ENCODE results near the gene IKZF2.

Gene IKZF2

DNA sequence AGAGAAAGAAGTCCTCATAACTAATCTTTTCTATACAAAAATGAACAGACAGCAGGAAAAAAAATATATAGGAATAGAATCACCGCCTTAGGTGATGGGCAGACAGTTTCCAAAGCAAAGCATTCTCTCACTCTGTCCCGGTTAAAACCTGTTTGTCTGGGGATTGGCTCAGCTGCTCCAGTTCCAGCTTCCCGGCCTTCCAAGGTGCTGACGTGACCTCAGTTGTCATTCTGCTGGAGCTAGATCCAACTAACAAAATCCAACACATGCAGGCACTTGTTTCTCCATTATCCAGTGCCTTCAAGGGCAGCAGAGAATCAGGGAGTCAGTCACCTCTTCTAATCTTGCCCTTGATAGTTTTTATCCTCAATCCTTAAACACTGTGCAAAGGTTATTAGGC is 52.8 kb downstream of the IKZF2 start:
- DNase-seq: no peak

DNA sequence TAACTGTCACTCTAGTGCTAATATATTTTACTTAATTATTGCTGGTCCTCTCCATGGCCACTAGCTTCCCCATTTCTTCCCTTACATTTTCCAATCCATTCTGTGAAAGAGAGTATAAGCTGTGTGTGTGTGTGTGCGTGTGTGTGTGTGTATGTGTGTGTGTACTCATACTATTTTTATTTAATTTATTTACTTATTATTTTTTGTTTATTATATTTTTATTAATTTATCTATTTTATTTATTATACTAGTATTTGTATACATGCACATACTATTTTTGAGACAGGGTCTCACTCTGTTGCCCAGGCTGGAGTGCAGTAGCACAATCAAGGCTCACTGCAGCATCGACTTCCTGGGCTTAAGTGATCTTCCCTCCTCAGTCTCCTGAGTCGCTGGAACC is 59.6 kb downstream of the IKZF2 start:
- DNase-seq: no peak

DNA sequence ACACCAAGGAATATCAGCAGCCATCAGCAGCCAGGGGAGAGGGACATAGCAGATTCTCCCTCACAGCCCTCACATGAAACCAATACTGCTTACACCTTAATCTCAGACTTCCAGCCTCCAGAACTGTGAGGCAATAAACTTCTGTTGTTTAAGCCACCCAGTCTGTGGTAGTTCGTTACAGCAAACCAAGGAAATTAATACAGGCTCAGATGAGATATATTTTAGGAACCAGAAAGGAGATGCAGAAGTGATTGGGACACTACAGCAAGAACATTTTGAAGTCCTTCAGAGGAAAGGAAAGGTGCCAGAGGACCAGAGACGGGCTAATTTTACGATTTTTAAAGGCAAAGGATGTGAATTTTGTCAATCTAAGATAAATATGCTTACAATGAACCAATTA is 60.6 kb downstream of the IKZF2 start:
- no peak for DNase-seq

DNA sequence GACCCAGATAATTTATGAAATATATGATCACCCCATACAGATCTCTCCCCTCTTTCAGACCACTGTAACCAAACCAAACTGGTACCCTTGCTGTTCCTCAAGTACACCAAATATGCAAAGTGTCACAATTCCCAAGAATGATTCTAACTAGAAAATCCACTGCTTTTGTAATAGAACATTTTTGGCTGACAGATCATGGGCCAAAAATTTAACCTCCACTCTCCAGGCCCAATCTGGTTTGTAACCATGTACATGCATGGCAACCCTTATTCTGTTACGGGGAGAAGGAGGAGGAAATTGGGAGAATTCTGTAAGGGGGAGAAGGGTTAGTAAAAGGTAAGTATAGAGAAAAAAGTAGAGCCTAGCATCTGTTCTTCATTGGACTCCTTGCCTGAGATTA is 62.0 kb downstream of the IKZF2 start:
- DNase-seq: no peak

DNA sequence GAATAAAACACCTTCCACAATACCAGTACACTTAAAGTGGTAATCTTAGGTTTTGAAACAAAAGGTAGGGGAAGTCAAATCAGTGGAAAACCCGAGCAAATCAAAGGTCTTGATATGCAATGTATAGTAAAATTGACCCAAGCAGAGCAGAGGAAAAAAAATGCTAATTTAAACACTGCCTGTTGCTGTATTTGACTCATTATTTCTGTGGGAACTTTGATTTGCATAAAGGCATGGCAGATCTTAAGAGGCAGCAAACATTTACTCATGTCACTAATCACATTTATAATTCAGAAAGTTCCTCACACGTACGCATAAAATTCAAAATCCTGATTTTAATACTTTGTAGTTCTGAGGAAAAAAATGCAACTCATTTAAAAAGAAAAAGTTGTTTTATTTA is 64.4 kb downstream of the IKZF2 start:
- no peak for DNase-seq

DNA sequence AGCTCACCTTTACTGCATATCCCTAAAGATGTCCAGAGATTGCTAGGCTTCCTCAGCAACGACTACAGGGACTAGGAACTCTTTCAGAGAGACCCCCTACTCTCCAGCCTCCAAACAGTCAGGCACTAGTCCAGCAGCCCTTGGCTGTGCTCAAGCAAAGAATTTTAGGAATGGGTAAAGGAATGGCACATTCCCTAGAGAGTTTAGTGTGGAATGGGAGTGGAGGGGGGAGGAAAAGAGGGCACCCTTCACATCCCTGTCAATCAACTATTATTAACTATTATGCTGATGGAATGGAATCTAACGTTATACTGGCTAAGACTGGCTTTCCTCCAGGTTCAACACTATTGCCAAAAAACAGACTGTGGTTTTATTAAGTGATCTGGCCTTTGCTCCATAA is 64.8 kb downstream of the IKZF2 start:
- DNase-seq: no peak

DNA sequence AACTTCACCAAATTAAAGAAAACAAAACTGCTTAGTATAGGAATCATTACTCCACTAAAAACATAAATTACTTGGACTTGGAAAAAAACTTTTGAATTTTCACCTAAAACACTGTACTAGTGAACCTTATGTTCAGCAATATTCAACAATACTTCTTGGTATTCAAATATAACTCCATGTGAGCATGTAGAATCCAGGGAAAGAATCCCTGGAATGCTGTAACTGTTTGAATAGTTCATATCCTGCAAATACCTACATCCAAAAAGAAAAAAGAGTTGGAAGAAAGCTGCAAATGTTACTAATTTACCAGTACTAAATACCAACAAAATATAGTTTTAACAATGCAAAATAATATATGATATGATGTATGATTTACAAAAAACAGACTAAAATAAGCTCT is 65.4 kb downstream of the IKZF2 start:
- no peak for DNase-seq

DNA sequence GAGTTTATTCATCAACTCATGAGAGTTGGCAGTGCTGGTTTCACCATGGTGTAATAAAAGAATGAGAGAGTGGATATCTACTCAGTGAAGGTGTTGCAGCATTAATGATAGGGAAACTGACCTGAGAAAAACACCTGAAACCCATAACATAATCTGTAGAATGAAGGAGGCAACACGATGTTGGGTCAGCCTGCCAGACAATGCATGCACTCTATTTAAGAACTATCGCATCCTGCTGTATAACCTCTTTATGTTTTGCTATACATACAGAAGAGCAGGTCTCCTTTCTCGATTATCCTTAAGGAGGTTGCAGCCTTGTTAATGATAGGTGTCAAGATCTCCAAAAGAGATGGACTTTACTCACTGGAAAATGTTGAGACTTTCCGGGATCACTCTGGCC is 65.9 kb downstream of the IKZF2 start:
- no peak for DNase-seq

DNA sequence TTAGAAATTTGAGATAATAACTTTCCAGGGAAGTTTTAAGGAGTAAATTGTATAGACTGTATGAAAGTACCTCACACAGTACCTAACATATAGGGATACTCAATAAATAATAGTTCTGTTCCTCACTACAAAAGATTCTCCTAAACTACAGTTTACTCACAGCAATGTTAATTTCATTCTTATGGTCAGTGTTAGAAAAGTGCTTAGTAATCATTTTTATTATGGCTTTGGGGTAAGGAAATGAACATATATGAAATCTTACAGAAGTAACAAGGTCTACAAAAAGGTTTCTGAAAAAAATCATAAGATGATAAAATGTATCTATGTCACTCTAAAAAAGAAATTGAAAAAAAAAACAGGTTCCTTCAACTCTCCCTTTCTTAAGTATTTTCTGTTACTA is 67.2 kb downstream of the IKZF2 start:
- DNase-seq: no peak

DNA sequence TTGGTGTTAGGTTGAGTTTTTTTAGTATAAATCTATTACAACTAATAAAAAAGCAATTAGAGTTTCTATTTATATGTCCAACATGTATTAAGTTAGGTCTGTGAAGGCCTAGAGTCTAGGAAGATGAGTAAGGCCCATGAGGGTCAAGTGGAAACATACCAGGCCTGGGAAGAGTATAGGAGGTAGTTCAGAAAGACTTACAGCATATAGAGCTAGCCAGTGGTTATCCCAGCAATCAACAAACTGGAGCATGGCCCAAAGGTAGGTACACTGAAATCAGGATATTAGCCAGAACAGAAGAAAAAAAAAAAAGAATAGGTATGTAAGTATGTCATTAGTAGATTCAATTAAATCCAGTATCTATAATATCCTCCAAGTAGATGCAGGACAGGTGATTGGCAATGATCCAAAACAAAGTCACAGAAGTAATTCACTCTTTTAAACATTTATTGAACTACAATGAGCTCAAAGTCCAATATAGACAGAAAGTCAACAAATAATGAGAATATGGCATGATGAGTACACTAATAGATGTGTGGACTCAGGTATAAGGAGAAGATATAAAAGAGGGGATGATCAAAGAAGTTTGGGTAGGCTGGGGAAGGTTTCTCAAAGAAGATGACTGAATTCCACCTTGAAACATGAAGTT is 70.3 kb downstream of the IKZF2 start:
- DNase-seq: no peak

DNA sequence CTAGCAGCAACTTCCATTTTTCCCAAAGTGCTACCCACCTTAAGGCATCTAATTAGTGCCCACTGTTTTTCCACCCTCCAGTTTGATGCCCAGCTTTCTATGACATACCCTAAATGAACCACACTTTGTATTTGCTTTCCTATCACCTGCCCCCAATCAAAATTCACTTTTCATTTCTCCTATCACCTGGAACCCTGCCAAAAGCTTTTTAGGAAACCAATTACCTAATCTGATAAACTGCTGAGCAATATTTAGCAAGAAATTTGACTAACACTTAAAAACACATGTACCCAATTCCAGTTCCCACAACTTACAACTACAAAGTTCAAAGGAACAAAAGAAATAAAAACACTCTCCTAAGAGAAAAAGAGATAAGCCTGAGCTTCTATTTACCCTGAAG is 71.7 kb downstream of the IKZF2 start:
- no peak for DNase-seq

DNA sequence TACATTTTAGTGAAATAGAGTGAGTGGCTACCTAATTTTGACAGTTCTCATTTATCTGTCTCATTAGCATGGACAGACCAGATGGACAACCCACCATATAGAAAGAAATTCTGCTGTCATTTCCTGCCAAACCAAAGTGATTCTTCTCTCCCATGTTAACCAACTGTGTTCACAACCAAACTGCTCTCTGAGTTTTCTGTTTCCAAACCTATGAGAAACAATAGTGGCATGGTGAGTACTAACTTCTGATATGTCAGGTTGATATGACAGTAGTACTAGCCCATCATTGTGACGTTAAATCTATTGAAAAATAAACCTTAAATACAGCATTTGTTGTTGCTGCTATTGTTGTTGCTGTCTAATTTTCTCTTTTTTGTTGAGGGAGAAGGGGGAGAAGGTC is 72.7 kb downstream of the IKZF2 start:
- DNase-seq: no peak

DNA sequence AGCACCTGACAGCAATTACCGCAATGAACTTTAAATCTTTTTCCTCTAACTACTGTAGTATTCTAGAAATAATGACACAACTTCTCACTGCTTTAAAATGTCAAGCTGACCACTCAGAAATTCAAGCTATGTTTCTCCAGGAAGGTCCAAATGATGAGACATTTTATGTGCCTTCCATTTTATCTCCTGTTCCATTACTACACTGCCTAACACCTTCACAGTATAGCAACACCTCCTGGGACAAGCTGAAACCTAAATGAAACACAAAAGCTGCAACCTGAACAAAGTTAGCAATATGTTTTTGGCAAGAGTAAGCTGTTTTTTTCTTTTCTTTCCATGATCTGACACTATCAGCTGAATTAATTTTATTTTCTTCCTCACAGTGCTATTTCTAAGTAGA is 81.9 kb downstream of the IKZF2 start:
- no peak for DNase-seq

DNA sequence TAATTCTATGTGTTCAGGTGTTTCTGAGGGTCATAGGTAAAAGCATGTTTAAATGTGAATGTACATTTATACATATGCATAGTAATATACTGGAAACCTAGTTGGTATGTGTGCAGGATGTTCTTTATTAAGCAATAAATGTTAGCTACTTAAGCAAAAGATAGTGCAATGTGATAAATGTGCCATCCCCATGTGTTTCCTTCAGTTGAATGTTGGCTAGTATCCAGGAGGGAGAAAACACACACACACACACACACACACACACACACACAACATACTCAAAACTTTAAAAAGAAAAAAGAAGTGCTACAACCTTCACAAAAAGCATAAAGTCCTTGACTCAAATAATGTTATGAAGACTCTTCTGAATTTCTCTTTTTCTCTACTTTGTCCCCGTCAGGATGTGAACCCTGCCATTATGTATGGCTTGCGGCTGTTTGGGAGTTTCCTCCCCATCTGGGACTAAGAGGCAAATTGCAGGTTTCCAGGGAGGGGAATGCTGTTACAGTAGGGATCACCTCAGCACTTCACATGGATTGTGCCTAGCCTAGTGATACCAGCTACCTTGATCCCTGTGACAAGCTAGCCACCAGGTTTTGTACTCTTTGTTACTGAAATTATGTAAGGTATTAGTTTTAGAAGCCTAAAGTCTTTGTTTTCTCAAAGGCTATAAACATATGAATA is 82.6 kb downstream of the IKZF2 start:
- DNase-seq: no peak

DNA sequence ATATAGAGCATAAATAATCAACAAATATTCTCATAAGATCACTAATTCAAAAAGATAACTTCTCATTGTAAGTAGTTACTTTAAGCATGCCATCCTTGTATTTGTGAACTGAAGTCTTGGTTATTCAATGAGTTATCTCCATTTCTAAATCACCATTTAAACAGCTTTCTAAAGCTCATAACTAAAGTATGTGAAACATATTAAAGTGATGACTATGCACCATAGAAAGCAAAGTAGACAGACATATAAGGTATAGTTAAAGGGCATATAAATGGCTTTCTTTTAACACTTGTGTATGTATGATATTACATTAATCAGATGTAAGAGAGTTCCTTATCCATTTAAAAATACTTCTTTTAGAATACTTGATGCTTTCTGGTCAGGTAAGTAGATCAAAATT is 83.5 kb downstream of the IKZF2 start:
- DNase-seq: no peak

DNA sequence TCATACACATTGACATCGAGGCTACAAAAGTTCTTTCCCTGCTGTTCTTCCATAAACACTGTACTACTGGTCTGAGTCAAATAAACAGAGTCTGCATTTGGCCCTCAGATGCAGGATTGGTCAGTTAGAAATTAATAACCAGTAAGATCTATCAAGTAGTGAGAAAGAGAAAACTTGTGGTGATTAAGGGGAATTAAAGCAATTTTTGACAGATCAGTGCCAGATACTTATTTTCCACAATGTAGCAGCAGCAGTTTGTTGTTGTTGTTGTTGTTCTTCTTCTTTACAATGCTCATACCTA is 85.0 kb downstream of the IKZF2 start:
- DNase-seq: no peak

DNA sequence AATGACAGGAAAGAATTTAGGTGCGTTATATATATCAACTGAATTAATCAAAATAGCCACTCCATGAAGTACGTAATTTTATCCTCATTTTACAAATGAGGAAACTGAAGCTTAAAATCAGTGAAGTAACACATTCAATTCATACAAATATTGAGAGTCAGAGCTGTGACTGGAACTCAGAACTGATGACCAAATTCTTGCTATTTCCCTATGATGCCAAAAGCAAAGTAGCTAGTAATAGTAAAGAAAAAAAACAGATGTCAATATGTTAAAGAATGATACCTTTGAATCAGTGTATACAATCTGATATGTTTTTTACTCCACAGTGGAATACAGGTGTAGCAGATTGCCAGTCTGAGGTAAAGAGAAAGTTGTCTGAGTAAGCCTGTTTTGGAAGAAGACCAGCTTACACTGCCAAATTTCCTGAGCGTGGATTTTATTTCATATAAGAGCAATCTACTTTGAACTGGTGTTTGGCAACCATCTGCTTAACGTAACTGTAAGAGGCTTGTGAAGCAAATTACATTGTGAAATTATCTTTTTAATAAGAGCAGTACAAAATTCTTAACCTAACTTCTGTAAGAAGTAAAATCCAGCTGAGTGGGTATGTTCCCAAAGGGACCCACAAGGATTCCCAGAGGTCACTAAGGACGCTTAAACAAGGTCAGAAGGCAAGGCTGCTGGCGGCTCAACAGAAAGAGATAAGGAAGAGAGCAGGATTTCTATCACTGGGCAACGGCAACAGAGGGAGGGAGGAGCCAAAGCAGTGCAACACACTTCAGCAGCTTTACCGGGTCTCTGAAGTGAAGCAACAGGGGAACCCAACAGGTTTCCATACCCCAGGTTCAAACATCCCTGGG is 85.6 kb downstream of the IKZF2 start:
- no peak for DNase-seq

DNA sequence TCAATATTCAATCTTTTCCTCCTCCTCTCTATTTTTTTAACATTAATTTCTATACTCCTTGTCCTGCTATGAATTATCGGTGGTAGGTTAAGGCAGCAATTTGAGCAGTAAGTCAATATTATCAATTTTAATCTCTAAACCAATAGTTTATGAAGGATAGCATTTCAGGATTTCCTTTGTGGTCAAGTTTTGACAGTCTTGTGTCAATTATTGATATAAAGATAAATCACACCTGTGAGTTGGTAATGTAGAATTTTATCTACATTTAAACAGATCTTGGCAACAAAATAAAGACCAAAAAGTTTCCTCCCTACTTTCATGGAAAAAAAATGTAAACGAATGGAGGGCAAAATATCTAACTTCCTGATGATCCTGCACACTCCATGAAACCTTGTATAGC is 87.3 kb downstream of the IKZF2 start:
- DNase-seq: no peak

DNA sequence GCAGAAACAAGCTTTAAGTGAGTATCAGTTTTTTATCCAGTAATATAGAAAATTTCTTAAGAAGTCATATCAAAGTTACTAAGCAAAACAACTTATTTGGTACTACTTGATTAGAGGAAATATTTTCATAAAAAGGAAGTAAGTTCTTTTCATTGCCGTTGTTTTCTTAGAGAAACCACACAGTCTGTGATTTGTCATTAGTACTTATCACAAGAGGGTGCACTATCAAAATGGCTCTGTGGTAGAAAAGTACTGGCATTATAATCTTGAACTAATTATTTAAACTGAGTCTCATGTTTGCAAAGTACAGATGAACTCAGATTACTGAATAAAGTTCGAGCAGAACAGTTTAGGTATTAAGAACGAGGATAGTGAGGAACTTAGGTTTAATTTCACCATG is 93.4 kb downstream of the IKZF2 start:
- DNase-seq: no peak

DNA sequence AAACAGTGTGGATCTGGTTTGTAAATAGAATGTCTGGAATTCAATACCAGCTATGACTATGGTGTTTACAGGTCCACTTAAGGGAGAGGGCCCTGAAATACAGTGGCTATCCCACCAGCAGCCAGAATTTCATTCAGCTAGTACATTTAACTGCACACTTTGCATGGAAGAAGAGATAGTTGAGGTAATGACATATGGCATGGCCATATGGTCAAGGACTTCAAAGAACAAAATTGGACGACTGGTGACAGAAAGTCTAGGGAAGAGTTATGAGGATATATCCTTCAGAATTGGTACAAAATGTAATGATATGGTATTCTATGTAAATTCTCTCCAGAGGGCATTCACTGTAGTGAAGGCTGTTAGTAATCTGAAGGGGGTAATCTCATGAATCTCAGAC is 105.0 kb downstream of the IKZF2 start:
- DNase-seq: no peak

DNA sequence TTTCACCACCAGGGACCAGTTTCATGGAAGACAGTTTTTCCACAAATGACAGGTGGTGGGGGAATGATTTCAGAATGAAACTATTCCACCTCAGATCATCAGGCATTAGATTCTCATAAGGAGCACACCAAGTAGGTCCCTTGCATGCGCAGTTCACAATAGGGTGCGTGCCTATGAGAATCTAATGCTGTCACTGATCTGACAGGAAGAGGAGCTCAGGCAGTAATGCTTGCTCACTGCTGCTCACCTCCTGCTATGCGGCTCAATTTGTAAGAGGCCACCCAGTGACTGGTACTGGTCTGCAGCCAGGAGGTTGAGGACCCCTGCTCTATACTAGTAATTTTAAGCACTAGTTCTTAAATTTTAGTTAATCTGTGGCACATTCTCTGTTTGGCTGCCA is 107.8 kb downstream of the IKZF2 start:
- DNase-seq: no peak

DNA sequence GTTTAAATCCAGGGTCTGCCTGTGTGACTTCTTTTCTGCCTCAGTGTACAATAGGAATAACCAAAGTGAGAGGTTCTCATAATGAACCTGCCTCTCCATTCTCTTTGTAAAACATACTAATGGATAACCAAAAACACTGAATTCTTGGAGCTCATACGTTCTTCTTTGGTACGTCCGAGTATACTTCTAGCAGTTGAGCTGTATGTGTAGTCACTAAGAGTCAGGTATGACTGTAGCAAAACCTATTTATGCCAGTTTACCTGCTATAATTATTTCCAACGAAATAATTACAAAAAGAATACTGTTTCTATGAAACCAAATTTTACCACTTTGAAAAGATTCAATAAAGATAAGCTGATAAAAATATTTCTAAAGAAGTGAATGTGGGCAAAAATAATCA is 109.2 kb downstream of the IKZF2 start:
- DNase-seq: no peak

DNA sequence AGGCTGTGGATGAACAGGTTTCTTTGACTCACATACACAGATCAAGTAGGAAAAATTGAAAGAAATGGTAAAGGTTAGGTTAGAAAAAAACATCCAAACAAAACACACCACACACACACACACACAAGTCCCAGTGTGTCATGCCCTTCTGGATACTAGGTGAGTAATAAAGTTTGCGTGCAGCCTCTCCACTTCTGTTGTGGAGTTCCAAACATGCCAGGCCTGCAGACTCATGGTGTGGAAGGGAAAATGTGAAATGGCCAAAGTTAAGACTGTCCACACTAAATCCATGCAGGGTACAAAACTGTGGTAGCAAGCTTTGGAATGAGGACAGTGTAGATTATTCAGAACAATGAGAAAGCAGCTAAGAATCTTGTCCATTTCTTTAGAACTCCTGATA is 114.6 kb downstream of the IKZF2 start:
- DNase-seq: no peak

DNA sequence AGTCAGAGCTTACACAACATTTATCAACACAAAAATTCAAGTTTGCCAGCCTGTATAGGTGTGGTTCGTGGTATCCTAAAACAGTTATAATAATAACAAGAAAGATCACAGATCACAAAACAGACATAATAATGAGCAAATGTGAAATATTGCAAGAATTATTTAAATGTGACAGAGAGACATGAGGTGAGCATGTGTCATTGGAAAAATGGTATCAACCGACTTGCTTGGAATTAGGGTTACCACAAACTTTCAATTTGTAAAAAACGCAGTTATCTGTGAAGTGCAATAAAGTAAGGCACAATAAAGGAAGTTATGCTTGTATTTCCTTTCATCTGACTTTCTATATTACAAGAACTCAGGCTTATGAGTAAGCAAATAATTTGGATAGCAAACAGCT is 116.8 kb downstream of the IKZF2 start:
- no peak for DNase-seq

DNA sequence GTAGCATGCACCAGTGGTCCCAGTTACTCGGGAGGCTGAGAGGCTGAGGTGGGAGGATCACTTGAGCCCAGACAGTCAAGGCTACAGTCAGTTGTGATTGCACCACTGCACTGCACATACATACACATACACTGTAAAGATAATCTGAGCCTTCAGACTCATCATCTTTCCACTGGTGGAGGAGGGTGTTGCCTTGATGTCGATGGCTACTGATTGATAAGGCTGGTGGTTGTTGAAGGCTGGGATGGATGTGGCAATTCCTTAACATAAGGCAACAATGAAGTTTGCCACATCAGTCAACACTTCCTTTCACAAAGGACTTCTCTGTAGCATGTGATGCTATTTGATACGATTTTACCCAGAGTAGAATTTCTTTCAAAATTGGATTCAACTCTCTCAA is 118.8 kb downstream of the IKZF2 start:
- no peak for DNase-seq

Measured in NCI-H345 (cell line).